Ovary (tissue), 9 donors: ENCODE data around the gene PVALB. TPM values are rescaled to one million over a fixed set of nuclear protein-coding genes. Genes with fewer than 3 reads are reported as not detected.

ENCODE experiments used
- DNase-seq, 5 donors: peaks; one replicate each; pipeline ENCODE4 v3.0.0-alpha.2; 2019 to 2020
- H3K27ac ChIP-seq, 2 donors: fragments of 200-600 bp; one replicate each; pipeline versions ENCODE4 v1.5.1 to v1.8.0; 2019 to 2022
- H3K27me3 ChIP-seq: fragments of 200-600 bp; one replicate; pipeline ENCODE4 v1.8.0; 2022
- H3K36me3 ChIP-seq: fragments of 200-600 bp; sonication (generic); one replicate; pipeline ENCODE4 v1.5.1; 2019
- H3K4me1 ChIP-seq: one replicate; pipeline ENCODE4 v1.8.1; 2013; ENCODE audit warnings: mild to moderate bottlenecking, moderate library complexity; ENCODE audit not compliant: insufficient read depth
- H3K4me3 ChIP-seq: fragments of 200-600 bp; sonication (generic); one replicate; pipeline ENCODE4 v1.5.1; 2017
- H3K9me3 ChIP-seq, 2 donors: fragments of 200-600 bp in 1 of 2; sonication (generic) in 1 of 2; one replicate each; pipeline versions ENCODE4 v1.5.1 to v1.8.1; 2013 to 2019; ENCODE audit warnings: mild to moderate bottlenecking in 1 of 2, moderate library complexity in 1 of 2
- EP300 ChIP-seq: sonication (generic); formaldehyde crosslinking; IDR thresholded peaks from one replicate; pipeline ENCODE4 v1.6.1; 2017; ENCODE audit warnings: antibody characterized with exemption
- POLR2A ChIP-seq: fragments of 450-650 bp; IDR thresholded peaks from one replicate; pipeline ENCODE4 v1.6.1; 2017; ENCODE audit warnings: antibody characterized with exemption, mild to moderate bottlenecking, moderate library complexity
- WGBS, 3 donors: extraction: QIAGEN DNeasy Blood & Tissue Kit in 1 of 3; methylation state at CpG; one replicate each; pipeline versions ENCODE4 v1.1.5 to v1.1.7; 2013 to 2017; 5-methylcytosine and 5-hydroxymethylcytosine counted together
- intact Hi-C, 4 donors: fragments of 100-400 bp; cut with DNase I; formaldehyde crosslinking; loops; one replicate each; pipeline versions ENCODE4 v1.11.0 to v1.15.1; 2022 to 2023
- polyA plus RNA-seq, 2 donors: library from polyadenylated mRNA; stranded (reverse); fragments of 200-250 nt in 1 of 2; fragments of 350-450 nt in 1 of 2; fragmentation: Illumina TruSeq in 1 of 2; extraction: RNeasy Lipid Tissue Mini Kit (QIAGEN cat#74804) in 1 of 2; gene quantifications; one replicate each; pipeline ENCODE4 v1.2.3, GENCODE V29; 2013 to 2014
- total RNA-seq, 7 donors: library from RNA; depleted of rRNA in 2 of 7; stranded (reverse); fragments of >200 nt in 2 of 7; fragmentation: NEBNext Ultra II Directional in 3 of 7; extraction: Animal tissue kit (Norgen Biotek cat#: 25700) in 3 of 7; gene quantifications; one replicate each; pipeline versions ENCODE4 v1.1.0 to v1.2.4, GENCODE V29; 2016 to 2023
- TF ChIP-seq, protein P1 (sequence below), 3 donors: fragments of 450-650 bp in 2 of 3; fragments of 200-600 bp in 1 of 3; IDR thresholded peaks; one replicate each; pipeline versions ENCODE4 v1.5.1 to v1.8.0; 2016 to 2022; ENCODE audit warnings: antibody characterized with exemption in 3 of 3, mild to moderate bottlenecking in 1 of 3
- donor health status: DM: no; HTN: no; CAD: no; lungs with moderate emphysema.
- donor health status: DM: no; HTN: no; CAD: no.
- donor health status: Bipolar disorder and iron deficiency.
- donor health status: DM: yes; HTN: yes; CAD: no.
- donor health status: DM: no; HTN: no; CAD: no.
- donor health status: DM: yes; HTN: yes; CAD: no.

The PVALB gene
- total and polyA plus RNA-seq, 9 donors: 0.41 to 0.47 TPM; not detected in 7

DNA sequence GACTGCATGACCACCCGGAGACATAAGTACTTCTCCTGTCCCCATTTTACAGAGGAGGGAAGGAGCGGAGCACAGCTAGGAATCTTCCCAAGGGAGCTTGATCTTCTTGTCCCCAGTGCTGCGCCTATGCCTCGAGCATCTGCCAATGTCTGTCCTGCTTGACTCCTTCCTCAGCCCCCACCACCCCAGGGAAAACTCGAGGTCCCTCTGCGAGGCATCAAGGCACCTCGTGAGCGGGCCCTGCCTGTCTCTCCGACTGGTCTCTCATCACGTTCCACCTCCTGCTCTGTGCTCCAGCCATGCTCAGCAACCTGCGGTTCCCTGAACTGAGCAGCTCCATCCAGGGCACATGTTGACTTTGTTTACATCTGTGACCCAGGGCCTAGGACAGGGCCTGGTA lies 46.4 kb upstream of the PVALB start:
- intact Hi-C loops: loop anchor here in 1 of 4 donors (10.0 kb wide), 1 partner anchor 112 kb away; no protein-coding TSS in a partner anchor
- no peak for TF ChIP-seq EP300
- no peaks in the 10 kb centered on the region for H3K36me3 ChIP-seq

DNA sequence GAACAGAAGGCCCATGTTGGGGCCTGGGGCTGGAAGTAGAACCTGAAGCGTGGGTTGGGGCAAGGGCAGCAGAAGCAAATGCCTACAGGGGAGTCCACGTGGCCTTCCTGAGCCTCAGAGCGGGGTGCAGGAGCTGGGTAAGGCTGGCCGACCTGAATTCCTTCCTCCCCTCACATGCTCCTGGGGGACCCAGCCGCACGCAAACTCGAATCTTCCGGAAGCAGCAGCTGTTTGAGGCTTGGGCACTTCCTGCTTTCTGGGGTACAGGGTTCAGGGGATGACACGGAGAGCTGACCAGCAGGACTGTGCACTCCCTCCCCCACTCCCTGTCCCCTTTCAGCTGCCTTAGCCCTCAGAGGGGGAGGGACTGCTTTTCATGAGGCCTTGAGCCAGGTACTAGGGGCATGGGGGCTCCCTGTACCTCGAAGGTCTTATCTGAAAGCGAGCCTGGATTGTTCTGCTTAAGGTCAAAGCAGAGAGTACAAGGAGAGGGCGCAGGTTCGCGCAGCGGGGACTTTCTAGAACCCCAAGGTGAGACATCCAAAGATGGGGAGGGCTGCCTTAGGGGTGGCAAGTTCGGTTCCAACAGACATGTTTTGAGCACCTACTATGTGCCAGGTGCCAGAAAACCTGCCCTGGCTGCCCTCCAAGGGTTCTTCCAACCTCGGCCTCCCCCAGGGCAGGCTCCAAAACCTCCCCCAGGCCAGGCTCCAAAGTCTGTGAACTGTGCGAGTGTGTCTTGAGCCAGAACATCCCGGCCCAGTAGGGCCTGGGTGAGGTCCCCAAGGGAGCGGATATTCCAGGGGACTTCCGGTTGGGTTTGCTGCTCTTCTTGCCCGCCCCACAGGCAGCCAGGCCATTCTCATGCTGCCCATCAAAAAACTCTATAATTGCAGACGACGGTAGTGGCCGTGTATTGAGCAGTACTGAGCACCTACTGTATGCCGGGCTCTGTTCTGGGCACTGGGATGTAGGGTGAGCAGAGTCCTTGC lies 45.7 kb upstream of the PVALB start:
- H3K4me3 ChIP-seq: no peak overlapping the region
- no peak overlapping the region for H3K27ac ChIP-seq
- no peaks in the 10 kb centered on the region for H3K9me3 ChIP-seq
- H3K36me3 ChIP-seq: no peaks in the 10 kb centered on the region
- intact Hi-C loops: loop anchor here in 1 of 4 donors (10.0 kb wide), 1 partner anchor 112 kb away; no protein-coding TSS in a partner anchor
- 70 to 81% (median 72%) methylated on average over 26 of the region's 26 CpGs for WGBS, 3 donors
- no peaks in the 10 kb centered on the region for H3K27me3 ChIP-seq
- DNase-seq: no peak
- H3K4me1 ChIP-seq: no peaks in the 10 kb centered on the region
- TF ChIP-seq, protein P1, sequence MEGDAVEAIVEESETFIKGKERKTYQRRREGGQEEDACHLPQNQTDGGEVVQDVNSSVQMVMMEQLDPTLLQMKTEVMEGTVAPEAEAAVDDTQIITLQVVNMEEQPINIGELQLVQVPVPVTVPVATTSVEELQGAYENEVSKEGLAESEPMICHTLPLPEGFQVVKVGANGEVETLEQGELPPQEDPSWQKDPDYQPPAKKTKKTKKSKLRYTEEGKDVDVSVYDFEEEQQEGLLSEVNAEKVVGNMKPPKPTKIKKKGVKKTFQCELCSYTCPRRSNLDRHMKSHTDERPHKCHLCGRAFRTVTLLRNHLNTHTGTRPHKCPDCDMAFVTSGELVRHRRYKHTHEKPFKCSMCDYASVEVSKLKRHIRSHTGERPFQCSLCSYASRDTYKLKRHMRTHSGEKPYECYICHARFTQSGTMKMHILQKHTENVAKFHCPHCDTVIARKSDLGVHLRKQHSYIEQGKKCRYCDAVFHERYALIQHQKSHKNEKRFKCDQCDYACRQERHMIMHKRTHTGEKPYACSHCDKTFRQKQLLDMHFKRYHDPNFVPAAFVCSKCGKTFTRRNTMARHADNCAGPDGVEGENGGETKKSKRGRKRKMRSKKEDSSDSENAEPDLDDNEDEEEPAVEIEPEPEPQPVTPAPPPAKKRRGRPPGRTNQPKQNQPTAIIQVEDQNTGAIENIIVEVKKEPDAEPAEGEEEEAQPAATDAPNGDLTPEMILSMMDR (IDR thresholded peaks at IDR 0.05): no peak
- TF ChIP-seq POLR2A (no peak), EP300 (no peak)

More for the DNA sequence above, 46.4 kb upstream of the PVALB start:
- H3K9me3 ChIP-seq: no peaks in the 10 kb centered on the region
- no peaks in the 10 kb centered on the region for H3K4me1 ChIP-seq
- H3K4me3 ChIP-seq: no peak overlapping the region
- no peak overlapping the region for H3K27ac ChIP-seq
- WGBS, 3 donors: 57 to 76% (median 61%) methylated on average over 11 of the region's 11 CpGs
- no peaks in the 10 kb centered on the region for H3K27me3 ChIP-seq
- no peak for DNase-seq

DNA sequence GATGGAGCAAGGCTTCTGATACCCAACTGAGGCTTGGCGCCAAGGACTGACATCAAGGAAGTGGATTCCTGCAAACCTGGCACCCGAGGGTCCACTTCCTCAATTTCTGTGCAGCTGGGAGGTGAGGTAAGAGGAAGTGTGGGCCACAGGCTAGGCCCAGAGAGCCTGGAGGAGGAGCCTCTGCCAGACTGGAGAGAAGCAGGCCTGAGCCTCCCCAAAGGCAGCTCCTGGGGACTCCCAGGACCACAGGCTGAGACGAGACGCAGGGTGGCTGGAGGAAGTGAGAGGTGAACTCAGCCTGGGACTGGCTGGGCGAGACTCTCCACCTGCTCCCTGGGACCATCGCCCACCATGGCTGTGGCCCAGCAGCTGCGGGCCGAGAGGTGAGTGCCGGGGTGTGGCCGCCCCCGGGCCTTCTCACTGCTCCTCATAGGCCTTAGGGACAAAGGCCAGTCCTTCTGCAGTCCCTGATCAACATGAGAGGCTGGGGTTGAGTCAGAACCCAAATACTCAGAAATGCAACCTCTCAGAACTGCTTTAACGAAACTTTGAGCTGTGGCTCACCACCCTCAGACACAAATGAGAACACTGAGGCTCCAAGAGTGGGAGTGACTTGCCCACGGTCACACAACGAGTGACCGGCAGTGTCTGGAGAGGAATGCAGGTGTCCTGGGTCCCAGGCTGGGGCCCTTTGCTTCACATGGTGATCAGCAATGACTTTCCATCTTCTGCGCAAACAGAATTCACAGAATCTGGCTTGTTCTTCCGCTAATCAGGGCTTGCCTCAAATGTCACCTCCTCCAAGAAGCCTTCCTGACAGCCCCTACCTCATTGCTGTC lies 44.2 kb upstream of the PVALB start, which contains the start of gene NCF4:
Gene NCF4, plus strand, starts transcription at position 186 of the 839 bp plus-strand sequence. Its CDS starts 166 bp downstream, at position 352.
- Histone ChIP-seq H3K4me1 (peaks cover 1% of the 10 kb centered on the region), H3K9me3 (no peaks in the 10 kb centered on the region), H3K27ac (no peak within 1 kb of the TSS), H3K27me3 (no peaks in the 10 kb centered on the region), H3K4me3 (no peak within 1 kb of the TSS), H3K36me3 (no peaks in the 10 kb centered on the region)
- TF ChIP-seq POLR2A: no peak
- TF ChIP-seq EP300: no peak
- TF ChIP-seq, protein P1 (IDR thresholded peaks at IDR 0.05): no peak
- 60 to 63% (median 61%) methylated on average over 17 of the region's 17 CpGs for WGBS, 3 donors
- DNase-seq: no peak
- intact Hi-C loops: loop anchor here in 1 of 4 donors (10.0 kb wide), 1 partner anchor 114 kb away; no protein-coding TSS in a partner anchor

DNA sequence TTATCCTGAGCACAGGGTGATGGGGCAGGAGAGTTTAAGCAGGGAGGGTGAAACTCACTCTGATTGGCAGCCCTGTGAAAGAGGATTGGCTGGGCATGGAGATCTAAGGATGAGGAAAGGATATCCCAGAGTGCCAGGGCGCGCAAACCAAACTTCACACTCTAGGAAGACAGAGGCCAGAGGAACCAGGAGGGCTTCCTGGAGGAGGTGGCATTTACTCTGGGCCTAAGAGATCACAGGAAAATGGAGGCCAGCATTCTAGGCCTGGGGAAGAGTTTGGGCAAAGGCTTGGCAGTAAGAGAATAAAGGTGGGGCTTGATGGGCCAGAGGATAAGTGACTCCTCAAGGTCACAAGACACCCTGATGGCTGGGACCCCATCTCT lies 43.6 kb upstream of the PVALB start:
- H3K9me3 ChIP-seq: no peaks in the 10 kb centered on the region
- intact Hi-C loops: loop anchor here in 1 of 4 donors (10.0 kb wide), 1 partner anchor 114 kb away; no protein-coding TSS in a partner anchor
- H3K27me3 ChIP-seq: no peaks in the 10 kb centered on the region
- H3K36me3 ChIP-seq: no peaks in the 10 kb centered on the region
- H3K4me3 ChIP-seq: no peak overlapping the region
- peaks cover 1% of the 10 kb centered on the region for H3K4me1 ChIP-seq
- 94 to 100% (median 99%) methylated on average over 2 of the region's 2 CpGs for WGBS, 3 donors
- TF ChIP-seq, protein P1 (IDR thresholded peaks at IDR 0.05): no peak
- TF ChIP-seq POLR2A: no peak
- no peak for TF ChIP-seq EP300
- H3K27ac ChIP-seq: no peak overlapping the region
- DNase-seq: no peak
